CD14-positive monocyte (primary cell): Measurements from ENCODE around the gene KCNJ10. TPM values are rescaled to one million over a fixed set of nuclear protein-coding genes. Genes with fewer than 3 reads are reported as not detected.

Experiments
- DNase-seq, 3 donors: peaks; one replicate each; pipeline ENCODE4 v3.0.0-alpha.2; 2011 to 2022
- H2AFZ ChIP-seq: 2 replicates; pipeline ENCODE4 v1.6.0; 2012; ENCODE audit warnings: mild to moderate bottlenecking, low read depth, low read length, inconsistent platforms; ENCODE audit not compliant: insufficient read depth, poor library complexity, severe bottlenecking
- H3K27ac ChIP-seq, 2 donors: 1 replicate in 1 of 2; 2 replicates in 1 of 2; pipeline ENCODE4 v1.5.1; 2012 to 2013; ENCODE audit warnings: low read length in 2 of 2, control low read depth in 1 of 2, inconsistent platforms in 1 of 2, low read depth in 1 of 2, mild to moderate bottlenecking in 1 of 2
- H3K27me3 ChIP-seq, 2 donors: one replicate each; pipeline versions ENCODE4 v1.6.0 to v1.6.1; 2011 to 2013; ENCODE audit warnings: low read length in 2 of 2; ENCODE audit not compliant: control insufficient read depth in 2 of 2, insufficient read depth in 2 of 2
- H3K36me3 ChIP-seq, 2 donors: replicated peaks in 1 of 2; 1 replicate in 1 of 2; 2 replicates in 1 of 2; pipeline versions ENCODE4 v1.5.1 to v1.6.1; 2012 to 2013; ENCODE audit warnings: low read length in 2 of 2, control low read depth in 1 of 2, inconsistent platforms in 1 of 2, mild to moderate bottlenecking in 1 of 2; ENCODE audit not compliant: insufficient read depth in 2 of 2, control insufficient read depth in 1 of 2
- H3K4me1 ChIP-seq, 2 donors: 1 replicate in 1 of 2; 2 replicates in 1 of 2; pipeline versions ENCODE4 v1.5.1 to v1.6.1; 2012 to 2013; ENCODE audit warnings: low read length in 2 of 2, control low read depth in 1 of 2, inconsistent platforms in 1 of 2, mild to moderate bottlenecking in 1 of 2, moderate library complexity in 1 of 2; ENCODE audit not compliant: insufficient read depth in 2 of 2, control insufficient read depth in 1 of 2
- H3K4me2 ChIP-seq: replicated peaks from 2 replicates; pipeline ENCODE3; 2012; ENCODE audit warnings: low read length, moderate library complexity, mild to moderate bottlenecking; ENCODE audit not compliant: poor library complexity, severe bottlenecking; ENCODE audit errors: extremely low read depth
- H3K4me3 ChIP-seq, 3 experiments: fragments of 200-600 bp in 1 of 3; sonication (generic) in 1 of 3; replicated peaks in 1 of 3; 1 replicate in 2 of 3; 2 replicates in 1 of 3; pipeline ENCODE4 v1.5.1; 2011 to 2013; ENCODE audit warnings: low read length in 3 of 3, mild to moderate bottlenecking in 3 of 3, control low read depth in 2 of 3, low read depth in 2 of 3, inconsistent platforms in 1 of 3, moderate library complexity in 1 of 3
- H3K79me2 ChIP-seq: 2 replicates; pipeline ENCODE4 v1.6.0; 2012; ENCODE audit warnings: mild to moderate bottlenecking, control low read depth, inconsistent platforms, low read length, moderate library complexity; ENCODE audit not compliant: insufficient read depth
- H3K9ac ChIP-seq: 2 replicates; pipeline ENCODE4 v1.6.0; 2017; ENCODE audit warnings: low read length, mild to moderate bottlenecking; ENCODE audit not compliant: insufficient read depth, poor library complexity, severe bottlenecking
- H3K9me3 ChIP-seq, 2 donors: replicated peaks in 1 of 2; 1 replicate in 1 of 2; 2 replicates in 1 of 2; pipeline versions ENCODE4 v1.5.1 to v1.6.1; 2012 to 2013; ENCODE audit warnings: low read length in 2 of 2, control low read depth in 1 of 2; ENCODE audit not compliant: control insufficient read depth in 1 of 2, insufficient read depth in 1 of 2
- H4K20me1 ChIP-seq: 2 replicates; pipeline ENCODE4 v1.6.0; 2012; ENCODE audit warnings: mild to moderate bottlenecking, low read length, control low read depth, moderate library complexity; ENCODE audit not compliant: insufficient read depth
- H3K27ac Mint-ChIP-seq, 7 donors: one replicate each; pipeline ENCODE4 v1.8.0; 2020; ENCODE audit warnings: mild to moderate bottlenecking in 7 of 7, mixed read lengths in 7 of 7, moderate library complexity in 6 of 7, inconsistent platforms in 2 of 7
- H3K27me3 Mint-ChIP-seq, 3 donors: one replicate each; pipeline ENCODE4 v1.8.0; 2021 to 2022; ENCODE audit warnings: low read depth in 3 of 3, mild to moderate bottlenecking in 3 of 3, mixed read lengths in 3 of 3, moderate library complexity in 3 of 3, inconsistent platforms in 1 of 3
- H3K36me3 Mint-ChIP-seq, 2 donors: one replicate each; pipeline ENCODE4 v1.8.0; 2020; ENCODE audit warnings: mixed read lengths in 2 of 2, inconsistent platforms in 1 of 2, mild to moderate bottlenecking in 1 of 2
- H3K4me1 Mint-ChIP-seq: one replicate; pipeline ENCODE4 v1.8.0; 2020; ENCODE audit warnings: mild to moderate bottlenecking, mixed read lengths
- H3K4me3 Mint-ChIP-seq, 2 donors: one replicate each; pipeline ENCODE4 v1.8.0; 2020; ENCODE audit warnings: mild to moderate bottlenecking in 2 of 2, mixed read lengths in 2 of 2, moderate library complexity in 1 of 2
- H3K9me3 Mint-ChIP-seq, 7 donors: one replicate each; pipeline ENCODE4 v1.8.0; 2020 to 2022; ENCODE audit warnings: mixed read lengths in 7 of 7, mild to moderate bottlenecking in 6 of 7, moderate library complexity in 6 of 7, inconsistent platforms in 2 of 7
- WGBS: methylation state at CpG from one replicate; pipeline ENCODE4 v1.1.5; 2013; ENCODE audit warnings: missing lambda C conversion rate; ENCODE audit not compliant: insufficient coverage; 5-methylcytosine and 5-hydroxymethylcytosine counted together
- intact Hi-C, 2 donors: fragments of 100-400 bp; cut with micrococcal nuclease; formaldehyde crosslinking; loops; one replicate each; pipeline versions ENCODE4 v1.15.0 to v1.15.1; 2023
- polyA plus RNA-seq, 3 donors: library from polyadenylated mRNA; depleted of rRNA in 1 of 3; unstranded in 2 of 3; stranded (reverse) in 1 of 3; fragments of 300-500 nt in 2 of 3; fragments of >200 nt in 1 of 3; fragmentation: Illumina TruSeq in 2 of 3; gene quantifications; 1 replicate in 2 of 3; 2 replicates in 1 of 3; pipeline ENCODE4 v1.2.3, GENCODE V29; 2012 to 2021
- TF ChIP-seq, protein P1 (sequence below): fragments of 200-600 bp; IDR thresholded peaks from one replicate; pipeline ENCODE4 v1.8.0; 2022; ENCODE audit warnings: antibody characterized with exemption, mild to moderate bottlenecking

Gene KCNJ10
- polyA plus RNA-seq, 3 donors: 0.23 TPM; not detected in 2

DNA sequence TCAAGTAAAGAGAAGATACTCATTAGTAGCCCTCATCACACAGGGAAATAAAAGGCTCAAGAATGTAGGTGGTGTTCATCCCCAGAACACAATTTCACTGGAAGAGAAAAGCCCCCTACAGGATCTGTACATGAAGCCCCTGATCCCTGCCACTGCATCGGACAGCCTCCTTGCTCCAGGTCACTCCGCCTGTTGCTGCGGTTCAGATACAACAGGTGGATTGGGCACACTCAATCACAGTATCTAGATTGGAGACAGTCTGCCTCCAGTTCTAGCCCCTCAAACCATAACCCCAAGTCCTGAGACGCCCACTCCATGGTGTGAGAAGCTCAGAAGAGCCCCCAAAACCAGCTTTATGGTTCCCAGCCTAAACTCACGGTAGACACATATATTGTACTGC is 117.0 kb downstream of the KCNJ10 start:
- WGBS: 100% methylated on average over 4 of the region's 5 CpGs
- H2AFZ ChIP-seq: no peak overlapping the region
- H3K9me3 ChIP-seq: no peaks in the 10 kb centered on the region
- H3K36me3 Mint-ChIP-seq: peaks cover 0 to 2% of the 10 kb centered on the region in 2 donors
- no peaks in the 10 kb centered on the region for H3K36me3 ChIP-seq
- H3K27ac Mint-ChIP-seq: peak overlapping the region in 2 of 7 donors; percentile 25 to 95
- H3K4me3 ChIP-seq: no peak overlapping the region
- TF ChIP-seq, protein P1, sequence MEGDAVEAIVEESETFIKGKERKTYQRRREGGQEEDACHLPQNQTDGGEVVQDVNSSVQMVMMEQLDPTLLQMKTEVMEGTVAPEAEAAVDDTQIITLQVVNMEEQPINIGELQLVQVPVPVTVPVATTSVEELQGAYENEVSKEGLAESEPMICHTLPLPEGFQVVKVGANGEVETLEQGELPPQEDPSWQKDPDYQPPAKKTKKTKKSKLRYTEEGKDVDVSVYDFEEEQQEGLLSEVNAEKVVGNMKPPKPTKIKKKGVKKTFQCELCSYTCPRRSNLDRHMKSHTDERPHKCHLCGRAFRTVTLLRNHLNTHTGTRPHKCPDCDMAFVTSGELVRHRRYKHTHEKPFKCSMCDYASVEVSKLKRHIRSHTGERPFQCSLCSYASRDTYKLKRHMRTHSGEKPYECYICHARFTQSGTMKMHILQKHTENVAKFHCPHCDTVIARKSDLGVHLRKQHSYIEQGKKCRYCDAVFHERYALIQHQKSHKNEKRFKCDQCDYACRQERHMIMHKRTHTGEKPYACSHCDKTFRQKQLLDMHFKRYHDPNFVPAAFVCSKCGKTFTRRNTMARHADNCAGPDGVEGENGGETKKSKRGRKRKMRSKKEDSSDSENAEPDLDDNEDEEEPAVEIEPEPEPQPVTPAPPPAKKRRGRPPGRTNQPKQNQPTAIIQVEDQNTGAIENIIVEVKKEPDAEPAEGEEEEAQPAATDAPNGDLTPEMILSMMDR: no peak
- no peak for DNase-seq
- H3K79me2 ChIP-seq: no peaks in the 10 kb centered on the region
- no peaks in the 10 kb centered on the region for H3K9me3 Mint-ChIP-seq
- H3K4me1 Mint-ChIP-seq: peaks cover 25% of the 10 kb centered on the region
- no peak overlapping the region for H3K27ac ChIP-seq
- H3K27me3 Mint-ChIP-seq: peaks cover 0 to 11% (median 2%) of the 10 kb centered on the region in 3 donors
- no peak overlapping the region for H3K4me3 Mint-ChIP-seq
- no peak overlapping the region for H3K4me2 ChIP-seq
- intact Hi-C loops: no loop called here
- peaks cover 14 to 23% of the 10 kb centered on the region in 2 donors for H3K4me1 ChIP-seq
- H3K9ac ChIP-seq: no peak overlapping the region
- no peaks in the 10 kb centered on the region for H4K20me1 ChIP-seq
- H3K27me3 ChIP-seq: no peaks in the 10 kb centered on the region

DNA sequence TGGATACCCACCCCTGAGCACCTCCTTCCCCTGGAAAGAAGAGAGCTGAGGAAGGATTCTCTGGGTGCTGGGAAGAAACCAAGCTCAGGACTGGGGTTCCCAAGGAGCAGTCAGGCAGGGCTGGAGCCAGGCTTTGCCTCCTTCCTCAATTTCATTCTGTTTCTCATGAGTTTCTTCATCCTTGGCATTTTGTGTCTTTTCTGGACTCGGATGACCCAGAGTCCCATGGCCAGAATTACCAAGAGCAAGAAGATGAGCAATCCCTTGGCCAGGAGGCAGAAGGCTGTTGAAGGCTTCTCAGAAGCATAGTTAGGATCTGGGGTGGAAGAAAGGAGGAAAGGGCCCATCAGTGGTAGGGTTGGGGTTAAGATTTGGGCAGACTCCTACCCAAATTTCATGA is 118.4 kb downstream of the KCNJ10 start:
- H3K36me3 Mint-ChIP-seq: peaks cover 0 to 5% of the 10 kb centered on the region in 2 donors
- no peak overlapping the region for H3K4me3 Mint-ChIP-seq
- H3K4me3 ChIP-seq: no peak overlapping the region
- H3K4me1 ChIP-seq: peaks cover 14 to 23% of the 10 kb centered on the region in 2 donors
- 100% methylated on average over 1 of the region's 1 CpG for WGBS
- H3K4me2 ChIP-seq: no peak overlapping the region
- H3K27me3 ChIP-seq: peaks cover 0 to under 1% of the 10 kb centered on the region in 2 donors
- H3K27ac Mint-ChIP-seq: peak overlapping the region in 2 of 7 donors; percentile 9 to 19
- H3K9ac ChIP-seq: no peak overlapping the region
- H4K20me1 ChIP-seq: no peaks in the 10 kb centered on the region
- H3K9me3 Mint-ChIP-seq: peaks cover 0 to 3% (median 0%) of the 10 kb centered on the region in 7 donors
- DNase-seq: peak in 2 of 3 donors; percentile 7 to 70
- TF ChIP-seq, protein P1: no peak
- no peaks in the 10 kb centered on the region for H3K79me2 ChIP-seq
- intact Hi-C loops: no loop called here
- H3K27ac ChIP-seq: no peak overlapping the region
- H3K4me1 Mint-ChIP-seq: peaks cover 25% of the 10 kb centered on the region
- no peaks in the 10 kb centered on the region for H3K9me3 ChIP-seq
- H3K36me3 ChIP-seq: no peaks in the 10 kb centered on the region
- H3K27me3 Mint-ChIP-seq: peaks cover 0 to 11% (median 0%) of the 10 kb centered on the region in 3 donors
- no peak overlapping the region for H2AFZ ChIP-seq
